Kidney tubule cell (primary cell): Measurements from ENCODE around the gene RANGRF.

Experiments used
- DNase-seq: peaks from one replicate; pipeline ENCODE4 v3.0.0-alpha.2; 2018; ENCODE audit warnings: low spot score

The RANGRF gene

DNA sequence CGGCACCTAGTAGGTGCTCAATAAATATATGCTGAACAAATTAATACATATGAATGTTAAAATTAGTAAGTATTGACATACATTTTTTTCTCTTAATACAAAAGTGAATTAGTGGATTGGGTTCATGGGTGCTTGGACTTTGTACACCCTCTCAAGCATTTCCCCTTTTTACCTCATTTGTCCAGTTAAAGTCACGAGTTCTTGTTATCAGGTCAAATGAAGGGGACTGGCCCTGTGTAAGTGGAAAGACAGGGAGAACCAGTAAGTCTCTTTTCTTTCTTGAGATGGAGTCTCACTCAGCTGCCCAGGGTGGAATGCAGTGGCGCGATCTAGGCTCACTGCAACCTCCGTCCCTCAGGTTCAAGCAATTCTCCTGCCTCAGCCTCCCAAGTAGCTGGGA is 13.7 kb upstream of the RANGRF start:
- DNase-seq: no peak

DNA sequence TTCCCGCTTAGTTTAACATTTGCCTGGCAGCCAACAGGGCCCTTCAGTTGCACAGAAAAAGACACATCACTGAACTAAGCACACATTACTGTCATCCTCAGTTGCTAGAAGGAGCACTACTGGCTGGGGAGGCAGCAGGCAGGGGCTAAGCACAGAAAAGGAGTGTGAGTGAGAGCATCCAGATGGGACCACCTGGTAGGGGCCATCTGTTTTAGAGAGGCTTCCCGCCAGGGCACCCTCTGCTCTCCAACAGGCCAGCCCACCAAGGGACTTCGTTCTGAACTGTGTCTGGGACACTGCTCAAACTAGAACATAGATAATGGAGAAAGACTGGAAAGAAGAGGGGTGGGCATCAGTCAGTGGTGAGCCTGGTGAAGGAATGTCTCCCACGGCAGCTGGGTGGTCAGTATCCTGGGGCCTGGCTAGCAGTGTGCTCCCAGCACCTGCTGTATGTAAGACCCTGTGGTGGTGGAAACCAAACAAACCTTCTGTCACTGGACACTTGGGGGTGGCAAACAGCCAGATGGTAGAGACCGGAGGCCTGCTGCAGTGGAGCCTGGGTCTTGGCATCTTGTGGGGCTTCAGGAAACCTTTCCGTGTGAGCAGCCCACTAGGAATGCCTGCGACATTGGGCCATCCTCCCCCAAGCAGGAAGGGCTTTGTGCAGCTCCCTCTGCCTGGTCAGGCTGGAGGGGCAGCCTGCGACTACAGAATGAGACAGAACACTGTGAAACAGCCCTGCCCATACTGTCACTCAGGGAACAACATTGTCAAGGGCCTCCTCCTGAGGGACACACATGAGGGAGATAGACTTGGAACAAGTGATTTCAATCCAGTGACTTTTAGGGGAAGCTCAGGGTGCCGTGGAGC is 12.8 kb upstream of the RANGRF start:
- DNase-seq: no peak

DNA sequence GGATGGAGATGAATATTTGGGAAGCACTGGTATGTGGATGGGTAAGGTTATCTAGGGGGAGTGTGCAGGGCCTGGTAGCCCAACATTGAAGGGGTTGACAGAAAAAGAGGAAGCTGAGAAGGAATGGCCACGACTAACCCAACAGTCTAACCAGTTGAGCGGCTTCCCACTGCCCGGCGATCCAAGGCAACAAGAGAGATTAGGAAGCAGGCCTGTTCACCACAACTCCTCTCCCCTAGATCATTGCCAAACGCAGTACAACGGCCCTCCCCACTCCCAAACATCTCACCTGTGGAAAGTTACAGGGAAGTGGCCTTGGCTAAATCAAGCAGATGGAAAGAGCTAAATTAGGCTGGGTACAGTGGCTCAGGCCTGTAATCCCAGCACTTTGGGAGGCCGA is 11.2 kb upstream of the RANGRF start:
- DNase-seq: no peak

DNA sequence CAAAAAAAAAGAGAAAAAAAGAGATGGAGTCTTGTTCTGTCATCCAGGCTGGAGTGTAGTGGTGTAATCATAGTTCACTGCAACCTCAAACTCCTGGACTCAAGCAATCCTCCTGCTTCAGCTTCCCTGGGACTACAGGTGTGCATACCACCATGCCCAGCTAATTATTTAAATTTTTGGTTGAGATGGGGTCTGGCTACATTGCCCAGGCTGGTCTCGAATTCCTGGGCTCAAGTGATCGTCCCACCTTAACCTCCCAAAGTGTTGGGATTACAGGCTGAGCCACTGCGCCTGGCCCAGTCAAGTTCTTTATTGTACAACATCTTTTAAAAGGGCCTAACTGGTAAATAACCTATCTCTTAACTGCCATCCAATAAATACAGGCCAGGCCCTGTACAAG is 6.1 kb upstream of the RANGRF start:
- no peak for DNase-seq

- DNase-seq: no peak
These were observed 5.1 kb upstream of the RANGRF start for GRCh38 chr17:8283356-8283755.

GRCh38 chr17:8284126-8284525 is 4.3 kb upstream of the RANGRF start:
- no peak for DNase-seq

DNA sequence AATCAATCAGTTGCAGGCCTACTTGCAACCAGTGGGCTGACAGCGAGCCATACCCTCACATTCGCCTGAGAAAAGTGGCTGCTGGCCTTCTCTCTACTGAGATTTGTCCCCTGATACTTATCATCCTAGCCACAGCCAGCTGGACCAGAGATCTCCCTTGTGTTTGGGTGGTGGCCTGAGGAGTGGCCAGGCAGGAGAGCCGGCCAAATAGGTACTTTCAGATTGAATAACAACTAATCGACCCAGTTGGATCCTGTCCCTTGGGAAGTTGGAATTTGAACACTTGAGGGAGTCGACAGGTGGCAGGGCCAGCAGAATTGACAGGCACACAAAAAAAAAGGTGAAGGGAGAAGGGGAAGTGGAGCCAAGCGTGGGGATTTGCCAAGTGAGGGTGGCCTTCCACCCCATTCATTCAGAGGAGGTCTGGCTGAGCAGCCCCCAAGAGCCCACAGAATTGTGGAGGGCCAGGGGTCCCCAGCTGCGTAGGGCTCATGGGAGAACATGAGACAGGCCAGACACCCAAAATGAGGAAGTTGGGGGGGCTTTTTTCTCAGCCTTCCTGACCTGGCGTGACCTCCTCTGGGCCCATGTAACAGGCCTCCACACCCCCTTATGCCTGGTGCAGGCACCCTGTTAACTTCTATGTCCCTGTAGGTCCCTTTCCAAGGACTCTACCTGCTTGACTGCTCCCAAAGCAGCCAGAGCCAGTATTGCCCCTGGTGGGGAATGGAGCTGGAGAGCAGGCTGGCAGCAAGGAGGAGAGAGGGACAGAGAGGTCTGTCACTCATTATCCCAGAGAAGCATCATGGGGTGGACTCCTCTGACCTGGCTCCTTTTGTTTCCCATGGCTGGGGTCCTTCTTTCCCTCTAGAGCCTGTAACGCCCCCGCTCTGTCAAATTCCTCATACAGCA is 2.9 kb upstream of the RANGRF start:
- DNase-seq: no peak

GRCh38 chr17:8287651-8288335 is 677 bp upstream of the RANGRF start:
- no peak for DNase-seq

DNA sequence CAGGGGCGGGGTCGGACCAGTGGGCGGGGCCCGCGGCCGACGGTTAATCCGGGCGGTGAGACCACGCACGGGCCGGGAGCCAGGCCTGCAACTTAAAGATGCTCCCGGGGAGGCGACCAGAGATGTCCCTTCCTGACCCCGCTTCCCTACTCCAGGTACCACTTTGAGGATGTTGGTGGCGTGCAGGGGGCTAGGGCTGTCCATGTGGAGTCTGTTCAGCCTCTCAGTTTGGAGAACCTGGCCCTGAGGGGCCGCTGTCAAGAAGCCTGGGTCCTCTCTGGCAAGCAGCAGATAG is 580 bp downstream of the RANGRF start:
- DNase-seq: no peak

GRCh38 chr17:8290043-8290442 is 1.6 kb downstream of the RANGRF start:
- DNase-seq: peak; percentile 35

DNA sequence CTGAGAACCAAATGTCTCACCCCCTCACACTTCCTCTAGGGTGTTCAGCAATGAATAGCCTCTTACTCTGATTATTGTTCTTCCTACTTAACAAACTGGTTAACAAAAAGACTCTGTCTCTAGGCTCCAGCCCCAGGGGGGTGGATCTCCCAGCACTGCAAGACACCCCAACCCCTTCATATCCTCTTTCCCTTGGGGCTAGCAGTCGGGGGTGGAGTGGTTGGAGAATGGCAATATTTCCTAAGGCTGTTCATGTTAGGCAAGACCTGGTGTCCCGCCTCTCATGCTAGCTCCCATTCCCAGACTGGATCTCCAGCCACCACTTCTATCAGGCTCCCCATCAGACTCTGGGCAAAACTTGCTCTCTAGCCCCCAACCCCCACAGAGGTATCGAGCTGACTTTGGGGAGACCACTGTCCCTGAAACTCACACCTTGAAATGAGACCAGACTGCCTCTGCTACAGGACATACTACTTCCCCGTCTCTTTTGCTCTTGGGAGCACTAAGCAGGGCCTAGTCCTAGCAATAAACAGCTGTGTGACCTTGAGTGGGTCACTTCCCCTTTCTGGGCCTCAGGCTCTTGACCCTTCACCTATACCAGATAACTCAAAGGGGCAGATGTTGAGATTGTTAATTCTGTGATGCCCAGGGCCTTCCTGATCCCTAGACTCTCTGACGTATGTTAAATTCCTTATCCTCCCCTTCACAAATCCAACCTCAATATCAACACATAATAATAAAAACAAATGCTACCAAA is 4.3 kb downstream of the RANGRF start:
- DNase-seq: no peak

DNA sequence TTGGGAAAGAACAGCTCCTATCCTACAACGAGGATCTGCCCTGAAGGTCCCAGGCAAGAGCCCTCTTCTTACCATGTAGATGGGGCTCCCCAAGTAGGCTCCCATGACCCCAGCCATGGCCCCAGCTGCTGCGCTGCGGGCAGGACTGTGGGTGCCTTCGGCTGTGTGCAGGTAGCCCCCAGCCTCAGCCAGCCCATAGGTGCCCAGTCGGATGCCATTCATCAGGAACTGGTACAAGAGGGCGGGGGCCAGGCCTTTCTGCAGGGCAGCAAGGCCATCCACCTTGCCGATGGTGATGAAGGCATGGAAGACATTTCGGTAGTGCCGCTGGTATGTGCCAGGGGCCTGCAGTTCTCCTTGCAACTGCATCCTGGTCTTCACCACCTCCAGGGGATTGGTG is 5.9 kb downstream of the RANGRF start:
- no peak for DNase-seq

DNA sequence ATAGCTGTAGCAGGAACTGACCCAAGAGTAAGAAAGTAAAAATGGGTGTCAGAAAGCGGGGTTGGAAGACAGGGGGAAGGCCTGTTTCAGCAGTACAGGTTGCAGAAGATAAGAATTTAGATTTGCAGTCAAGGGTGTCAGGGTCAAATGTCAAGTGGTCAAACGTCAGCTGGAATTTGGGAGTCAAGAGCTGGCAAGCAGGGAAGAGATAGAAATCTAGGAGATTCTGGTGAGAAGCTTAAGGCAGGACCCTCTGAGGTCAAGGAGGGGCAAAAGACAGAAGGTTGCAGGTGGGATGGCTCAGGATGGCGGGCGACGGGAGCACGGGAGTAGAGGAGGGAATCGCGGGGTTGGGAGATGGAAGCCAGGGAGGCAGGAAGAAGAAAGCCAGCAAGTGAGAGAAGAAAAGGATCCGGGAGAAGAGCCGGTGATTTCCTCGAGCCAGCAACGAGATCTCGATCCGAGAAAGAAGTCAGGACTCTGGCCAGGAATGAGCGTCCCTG is 6.4 kb downstream of the RANGRF start:
- no peak for DNase-seq

DNA sequence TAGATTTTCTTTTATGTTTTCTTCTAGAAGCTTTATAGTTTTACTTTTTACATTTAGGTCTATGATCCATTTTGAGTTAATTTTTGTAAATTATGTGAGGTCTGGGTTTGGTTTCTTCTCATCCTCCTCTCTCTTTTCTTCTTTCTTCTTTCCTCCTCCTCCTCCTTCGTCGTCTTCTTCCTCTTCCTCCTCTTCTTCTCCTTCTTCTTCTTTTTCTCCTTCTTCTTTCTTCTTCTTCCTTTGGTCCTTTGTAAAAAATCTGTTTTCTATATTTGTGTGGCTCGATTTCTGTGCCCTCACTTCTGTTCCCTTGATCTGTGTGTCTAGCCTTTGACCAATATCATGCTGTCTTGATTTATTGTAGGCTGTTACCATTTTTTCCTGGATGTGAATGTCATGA is 11.8 kb downstream of the RANGRF start:
- no peak for DNase-seq

GRCh38 chr17:8300627-8301242 is 12.3 kb downstream of the RANGRF start:
- DNase-seq: peak; percentile 79

- DNase-seq: no peak
These were observed 22.2 kb downstream of the RANGRF start for GRCh38 chr17:8310601-8311123.

GRCh38 chr17:8311131-8311790 is 22.8 kb downstream of the RANGRF start:
- DNase-seq: no peak

DNA sequence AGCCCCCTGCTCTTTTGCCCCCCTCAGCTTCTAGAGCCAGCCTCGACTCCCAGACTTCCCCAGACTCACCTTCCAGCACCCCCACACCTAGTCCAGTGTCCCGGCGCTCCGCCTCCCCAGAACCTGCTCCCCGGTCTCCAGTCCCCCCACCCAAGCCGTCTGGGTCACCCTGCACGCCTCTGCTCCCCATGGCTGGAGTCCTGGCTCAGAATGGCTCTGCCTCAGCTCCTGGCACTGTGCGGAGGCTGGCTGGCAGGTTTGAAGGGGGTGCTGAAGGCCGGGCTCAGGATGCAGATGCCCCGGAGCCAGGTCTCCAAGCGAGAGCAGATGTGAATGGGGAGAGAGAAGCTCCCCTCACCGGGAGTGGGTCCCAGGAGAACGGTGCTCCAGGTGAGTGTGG is 23.8 kb downstream of the RANGRF start:
- DNase-seq: no peak

DNA sequence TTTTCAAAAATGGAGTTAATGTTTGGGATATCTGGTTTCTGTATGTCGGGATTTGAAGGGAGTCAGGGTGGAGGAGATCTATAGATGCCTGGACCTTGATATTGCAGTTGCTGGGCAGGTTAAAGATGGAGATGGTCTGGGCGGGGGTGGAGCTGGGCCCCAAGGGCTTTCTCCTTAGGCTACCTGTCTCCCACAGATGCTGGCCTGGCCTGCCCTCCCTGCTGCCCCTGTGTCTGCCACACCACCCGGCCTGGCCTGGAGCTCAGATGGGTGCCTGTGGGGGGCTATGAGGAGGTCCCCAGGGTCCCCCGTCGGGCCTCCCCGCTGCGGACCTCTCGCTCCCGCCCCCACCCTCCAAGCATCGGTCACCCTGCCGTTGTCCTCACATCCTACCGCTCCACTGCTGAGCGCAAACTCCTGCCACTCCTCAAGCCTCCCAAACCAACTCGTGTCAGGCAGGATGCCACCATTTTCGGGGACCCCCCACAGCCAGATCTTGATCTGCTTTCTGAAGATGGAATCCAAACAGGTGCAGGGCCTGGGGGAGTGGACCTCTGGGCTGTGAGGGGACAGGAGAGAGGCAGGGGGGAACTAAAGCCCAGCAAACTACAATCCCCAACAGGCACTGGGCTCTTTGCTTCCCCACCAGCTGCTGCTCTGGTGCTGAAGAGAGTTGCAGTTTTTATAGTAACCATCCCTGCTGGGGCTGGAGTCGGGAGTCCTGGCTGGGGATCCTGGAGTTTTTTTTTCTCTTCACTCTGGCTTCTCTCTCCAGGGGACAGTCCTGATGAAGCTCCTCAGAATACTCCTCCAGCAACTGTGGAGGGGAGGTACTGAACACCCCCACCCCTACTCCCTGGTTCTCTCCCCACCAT is 24.5 kb downstream of the RANGRF start:
- DNase-seq: no peak
